ENCODE results near the gene COX19. TPM values are rescaled to one million over a fixed set of nuclear protein-coding genes. Genes with fewer than 3 reads are reported as not detected.

COX19 gene
- total and polyA plus RNA-seq, 10 donors = 7.1 to 29.1 (median 15.2) TPM

DNA sequence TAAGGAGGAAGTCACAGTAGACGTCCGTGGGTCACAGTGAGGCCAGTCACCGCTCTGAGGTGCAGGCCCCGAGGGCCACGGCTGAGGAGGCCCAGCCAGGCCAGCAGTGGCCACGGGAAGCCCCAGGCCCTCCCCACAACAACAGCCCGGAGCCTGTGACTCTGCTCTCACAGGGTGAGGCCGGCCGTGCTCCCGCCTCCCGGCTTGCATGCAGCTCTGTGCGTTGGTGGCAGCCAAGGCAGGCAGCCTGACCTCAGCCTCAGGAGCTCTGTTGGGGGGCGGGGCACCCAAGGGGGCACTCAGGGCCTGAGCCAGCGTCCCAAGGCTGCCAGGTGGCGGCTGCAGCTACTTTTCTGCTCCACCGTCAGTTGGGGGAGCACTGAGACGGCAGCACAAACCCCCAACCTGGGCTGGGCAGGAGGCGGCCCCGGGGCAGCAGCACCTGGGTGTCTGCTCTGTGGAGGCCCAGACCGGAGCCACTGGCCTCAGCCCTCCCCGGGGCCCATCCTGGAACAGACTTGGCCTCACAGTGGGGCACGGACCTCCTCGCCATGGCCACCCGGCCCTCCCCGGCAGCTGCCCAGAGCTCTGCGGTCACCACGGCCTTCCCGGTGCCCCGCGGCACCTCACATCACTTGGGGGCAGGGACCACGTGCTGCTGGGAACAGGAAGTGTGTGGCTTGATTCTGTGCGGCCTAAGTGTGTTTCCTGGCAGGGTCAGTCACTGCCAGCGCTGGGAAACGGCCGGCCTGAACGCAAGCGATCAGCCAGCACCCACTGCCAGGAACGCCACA, 20.9 kb upstream of the COX19 start:
- TF ChIP-seq POLR2A (IDR thresholded peaks at IDR 0.05) (no peak), POLR2AphosphoS5 (IDR thresholded peaks at IDR 0.05) (peak in 1 of 3 donors; percentile 56)
- TF ChIP-seq, protein P1, sequence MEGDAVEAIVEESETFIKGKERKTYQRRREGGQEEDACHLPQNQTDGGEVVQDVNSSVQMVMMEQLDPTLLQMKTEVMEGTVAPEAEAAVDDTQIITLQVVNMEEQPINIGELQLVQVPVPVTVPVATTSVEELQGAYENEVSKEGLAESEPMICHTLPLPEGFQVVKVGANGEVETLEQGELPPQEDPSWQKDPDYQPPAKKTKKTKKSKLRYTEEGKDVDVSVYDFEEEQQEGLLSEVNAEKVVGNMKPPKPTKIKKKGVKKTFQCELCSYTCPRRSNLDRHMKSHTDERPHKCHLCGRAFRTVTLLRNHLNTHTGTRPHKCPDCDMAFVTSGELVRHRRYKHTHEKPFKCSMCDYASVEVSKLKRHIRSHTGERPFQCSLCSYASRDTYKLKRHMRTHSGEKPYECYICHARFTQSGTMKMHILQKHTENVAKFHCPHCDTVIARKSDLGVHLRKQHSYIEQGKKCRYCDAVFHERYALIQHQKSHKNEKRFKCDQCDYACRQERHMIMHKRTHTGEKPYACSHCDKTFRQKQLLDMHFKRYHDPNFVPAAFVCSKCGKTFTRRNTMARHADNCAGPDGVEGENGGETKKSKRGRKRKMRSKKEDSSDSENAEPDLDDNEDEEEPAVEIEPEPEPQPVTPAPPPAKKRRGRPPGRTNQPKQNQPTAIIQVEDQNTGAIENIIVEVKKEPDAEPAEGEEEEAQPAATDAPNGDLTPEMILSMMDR (IDR thresholded peaks at IDR 0.05 in 8 of 11, conservative IDR thresholded peaks at IDR 0.05 in 3 of 11) = no peak
- Histone ChIP-seq H3K27ac (no peak overlapping the region), H3K9me3 (no peaks in the 10 kb centered on the region), H3K4me3 (no peak overlapping the region), H3K27me3 (replicated peaks in 1 of 7) (peaks cover 0 to 12% (median 0%) of the 10 kb centered on the region in 7 donors), H3K36me3 (peaks cover 0 to 56% (median 25%) of the 10 kb centered on the region in 6 donors), H3K4me1 (peaks cover 0 to 29% (median 9%) of the 10 kb centered on the region in 6 donors)
- intact Hi-C loops (cut with DNase I; ENCODE audit: low total_unique reads) = loop anchor here (10.0 kb wide), 1 partner anchor 179 kb away; no protein-coding TSS in a partner anchor
- 50 to 83% (median 70%) methylated on average over 7 to 38 of the region's 38 CpGs for WGBS, 5 donors
- no peak for DNase-seq

DNA sequence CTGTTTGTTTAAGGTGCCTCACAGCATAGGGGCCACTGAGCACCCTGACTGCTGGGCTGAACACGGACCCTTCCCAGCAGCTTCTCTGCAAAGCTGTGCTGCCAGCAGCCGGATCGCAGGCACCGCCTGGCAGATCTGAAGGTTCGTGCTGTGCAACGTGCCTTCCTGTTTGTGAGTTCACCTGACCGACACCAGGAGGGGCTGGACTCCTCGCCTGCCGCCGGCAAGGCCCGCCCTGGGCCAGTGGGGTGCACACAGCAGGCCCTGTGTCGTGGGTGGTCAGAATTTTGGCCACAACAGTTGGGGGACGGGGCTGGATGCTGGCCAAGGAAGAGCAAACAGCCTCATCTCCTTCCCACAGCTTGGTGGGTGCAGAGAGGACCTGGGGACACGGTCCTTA, 20.2 kb upstream of the COX19 start:
- Histone ChIP-seq H3K9me3 (no peaks in the 10 kb centered on the region), H3K4me3 (no peak overlapping the region), H3K36me3 (peaks cover 0 to 55% (median 25%) of the 10 kb centered on the region in 6 donors), H3K27ac (no peak overlapping the region), H3K4me1 (peaks cover 0 to 29% (median 9%) of the 10 kb centered on the region in 6 donors), H3K27me3 (replicated peaks in 1 of 7) (peaks cover 0 to 14% (median 0%) of the 10 kb centered on the region in 7 donors)
- intact Hi-C loops (cut with DNase I; ENCODE audit: low total_unique reads) = loop anchor here (10.0 kb wide), 1 partner anchor 179 kb away; no protein-coding TSS in a partner anchor
- WGBS, 5 donors = 89 to 97% (median 92%) methylated on average over 4 to 14 of the region's 14 CpGs
- DNase-seq = no peak
- TF ChIP-seq POLR2AphosphoS5 (IDR thresholded peaks at IDR 0.05) = no peak
- no peak for TF ChIP-seq POLR2A (IDR thresholded peaks at IDR 0.05)
- TF ChIP-seq, protein P1 (IDR thresholded peaks at IDR 0.05 in 8 of 11, conservative IDR thresholded peaks at IDR 0.05 in 3 of 11) = no peak

DNA sequence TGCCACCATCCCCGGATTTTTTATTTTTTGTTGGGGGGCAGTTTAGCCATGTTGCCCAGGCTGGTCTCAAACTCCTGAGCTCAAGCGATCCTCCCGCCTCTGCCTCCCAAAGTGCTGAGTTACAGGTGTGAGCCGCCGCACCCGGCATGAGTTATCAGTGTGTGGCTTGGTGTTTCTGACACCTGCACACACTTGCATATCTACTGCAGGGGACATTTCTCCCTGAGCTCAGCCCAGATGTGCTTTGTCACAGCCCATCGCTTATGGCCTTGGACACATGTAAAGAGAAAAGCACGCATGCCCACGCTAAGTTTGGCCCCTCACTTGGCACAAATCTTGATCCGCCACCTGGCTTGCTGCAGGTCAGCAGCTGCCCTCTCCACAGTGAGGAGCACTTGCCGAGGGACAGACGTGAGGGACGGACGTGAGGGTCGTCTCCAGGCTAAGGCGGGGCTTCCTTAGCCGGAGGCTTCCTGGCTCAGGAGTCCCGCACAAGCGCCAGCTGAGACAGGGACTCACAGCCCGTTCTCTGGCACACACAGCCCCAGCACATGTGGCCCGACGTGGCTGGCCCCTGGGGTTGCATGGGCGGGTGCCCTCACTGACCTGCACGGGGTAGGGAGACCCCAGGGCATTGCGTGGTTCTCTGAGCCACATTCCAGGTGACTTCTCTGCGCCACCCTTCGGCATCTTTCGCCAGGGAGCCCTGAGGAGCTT, 19.4 kb upstream of the COX19 start:
- WGBS, 5 donors = 75 to 85% (median 77%) methylated on average over 12 to 28 of the region's 28 CpGs
- TF ChIP-seq POLR2AphosphoS5 (IDR thresholded peaks at IDR 0.05) (peak in 1 of 3 donors; percentile 7), POLR2A (IDR thresholded peaks at IDR 0.05) (no peak)
- TF ChIP-seq, protein P1 (IDR thresholded peaks at IDR 0.05 in 8 of 11, conservative IDR thresholded peaks at IDR 0.05 in 3 of 11) = no peak
- Histone ChIP-seq H3K4me3 (no peak overlapping the region), H3K4me1 (peaks cover 0 to 29% (median 9%) of the 10 kb centered on the region in 6 donors), H3K27ac (no peak overlapping the region), H3K9me3 (no peaks in the 10 kb centered on the region), H3K36me3 (peaks cover 0 to 47% (median 22%) of the 10 kb centered on the region in 6 donors), H3K27me3 (replicated peaks in 1 of 7) (peaks cover 0 to 14% (median 0%) of the 10 kb centered on the region in 7 donors)
- intact Hi-C loops (cut with DNase I; ENCODE audit: low total_unique reads) = loop anchor here (10.0 kb wide), 1 partner anchor 180 kb away; no protein-coding TSS in a partner anchor
- DNase-seq = no peak

Measured in spleen (tissue), 11 donors.